ENCODE results near the gene B3GLCT.

The B3GLCT gene

DNA sequence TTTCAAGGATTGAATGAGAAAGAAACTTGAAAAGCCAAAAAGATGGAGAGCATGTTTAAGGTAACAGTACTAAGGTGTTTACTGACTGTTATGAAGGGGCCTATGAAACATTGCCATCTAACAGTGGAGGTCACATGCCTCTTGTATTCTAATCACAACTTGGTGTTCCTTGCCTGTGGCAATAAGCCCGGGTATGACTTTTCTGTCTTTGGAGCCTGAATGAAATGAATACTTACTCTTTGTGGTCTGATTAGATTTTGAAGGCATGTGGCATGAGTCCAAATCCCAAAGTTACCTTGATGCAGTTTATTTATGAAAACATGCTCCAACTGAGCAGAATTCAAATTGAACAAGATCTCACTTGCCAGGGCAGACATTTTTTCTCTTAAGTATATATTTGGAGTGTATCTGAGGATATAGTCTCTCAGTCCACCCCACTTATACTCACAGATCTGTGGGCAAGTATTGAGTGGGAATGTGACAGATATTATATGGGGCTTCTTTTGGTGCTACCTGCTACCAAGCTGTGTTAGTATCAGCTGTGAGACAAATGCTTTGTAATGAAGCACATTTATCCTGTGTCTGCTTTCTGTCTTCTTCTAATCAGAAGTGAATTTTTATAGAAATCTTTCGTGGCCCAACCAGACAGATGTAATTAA, 67.5 kb downstream of the B3GLCT start:
- in situ Hi-C loops (cut with MboI; ENCODE audit: low sequenced_read_pairs), result no loop called here

DNA sequence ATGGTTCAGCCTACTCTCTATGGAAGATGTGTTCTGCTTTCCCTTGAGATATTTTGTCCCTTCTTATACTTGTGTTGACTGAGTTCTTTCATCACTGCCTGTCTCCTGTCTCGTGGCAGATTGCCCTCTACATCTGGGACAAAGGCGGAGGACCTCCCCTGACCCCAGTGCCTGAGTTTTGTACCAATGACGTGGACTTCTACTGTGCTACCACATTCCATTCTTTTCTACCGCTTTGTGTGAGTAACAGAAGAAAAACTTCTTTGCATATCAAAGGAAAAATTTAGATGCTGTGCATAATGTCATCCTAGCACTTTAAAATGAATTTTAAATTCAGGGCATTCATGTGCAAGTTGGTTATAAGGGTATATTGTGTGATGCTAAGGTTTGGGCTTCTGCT, 74.6 kb downstream of the B3GLCT start:
- in situ Hi-C loops (cut with MboI; ENCODE audit: low sequenced_read_pairs), result no loop called here

- in situ Hi-C loops (cut with MboI; ENCODE audit: low sequenced_read_pairs), result no loop called here
These were observed 76.6 kb downstream of the B3GLCT start for GRCh38 chr13:31276421-31276820.

- in situ Hi-C loops (cut with MboI; ENCODE audit: low sequenced_read_pairs), result no loop called here
These were observed 79.1 kb downstream of the B3GLCT start for GRCh38 chr13:31278869-31279268.

GRCh38 chr13:31282741-31283455, 83.1 kb downstream of the B3GLCT start:
- in situ Hi-C loops (cut with MboI; ENCODE audit: low sequenced_read_pairs), result no loop called here

- in situ Hi-C loops (cut with MboI; ENCODE audit: low sequenced_read_pairs), result no loop called here
These were observed 87.2 kb downstream of the B3GLCT start for GRCh38 chr13:31286930-31287329.

DNA sequence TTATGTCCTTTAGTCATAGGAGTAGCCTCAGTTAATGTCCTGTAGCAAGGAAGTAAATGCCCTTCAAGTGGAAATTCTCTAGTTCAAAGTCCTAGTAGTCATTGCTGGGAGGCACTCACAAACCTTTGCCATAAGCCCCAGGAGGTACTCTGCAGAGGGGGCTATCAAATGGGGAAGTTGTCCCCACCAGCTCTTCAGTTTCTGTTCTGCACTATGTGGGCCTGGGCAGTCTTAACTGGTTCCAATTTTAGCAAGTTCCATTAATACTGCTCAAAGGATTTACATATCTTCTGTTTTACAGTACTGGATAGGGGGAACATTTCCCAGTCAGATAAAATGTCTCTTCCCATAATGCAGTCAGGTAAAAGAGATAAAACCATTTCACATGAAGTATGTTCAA, 101.3 kb downstream of the B3GLCT start:
- in situ Hi-C loops (cut with MboI; ENCODE audit: low sequenced_read_pairs), result no loop called here

GRCh38 chr13:31310356-31310755, 110.6 kb downstream of the B3GLCT start:
- in situ Hi-C loops (cut with MboI; ENCODE audit: low sequenced_read_pairs), result no loop called here

GRCh38 chr13:31310786-31311185, 111.0 kb downstream of the B3GLCT start:
- in situ Hi-C loops (cut with MboI; ENCODE audit: low sequenced_read_pairs), result no loop called here

- in situ Hi-C loops (cut with MboI; ENCODE audit: low sequenced_read_pairs), result no loop called here
These were observed 112.1 kb downstream of the B3GLCT start for GRCh38 chr13:31311921-31312320.

DNA sequence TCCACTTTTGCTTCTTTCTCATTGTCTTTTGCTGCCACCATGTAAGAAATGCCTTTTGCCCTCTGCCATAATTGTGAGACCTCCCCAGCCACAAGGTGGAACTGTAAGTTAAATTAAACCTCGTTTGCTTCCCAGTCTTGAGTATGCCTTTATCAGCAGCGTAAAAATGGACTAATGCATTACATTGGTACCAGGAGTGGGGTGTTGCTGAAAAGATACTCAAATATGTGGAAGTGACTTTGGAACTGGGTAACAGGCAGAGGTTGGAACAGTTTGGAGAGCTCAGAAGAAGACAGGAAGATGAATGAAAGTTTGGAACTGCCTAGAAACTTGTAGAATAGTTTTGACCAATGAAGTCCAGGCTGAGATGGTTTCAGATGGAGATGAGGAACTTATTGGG, 115.2 kb downstream of the B3GLCT start:
- in situ Hi-C loops (cut with MboI; ENCODE audit: low sequenced_read_pairs), result no loop called here

GRCh38 chr13:31320946-31321345, 121.2 kb downstream of the B3GLCT start:
- in situ Hi-C loops (cut with MboI; ENCODE audit: low sequenced_read_pairs), result no loop called here

DNA sequence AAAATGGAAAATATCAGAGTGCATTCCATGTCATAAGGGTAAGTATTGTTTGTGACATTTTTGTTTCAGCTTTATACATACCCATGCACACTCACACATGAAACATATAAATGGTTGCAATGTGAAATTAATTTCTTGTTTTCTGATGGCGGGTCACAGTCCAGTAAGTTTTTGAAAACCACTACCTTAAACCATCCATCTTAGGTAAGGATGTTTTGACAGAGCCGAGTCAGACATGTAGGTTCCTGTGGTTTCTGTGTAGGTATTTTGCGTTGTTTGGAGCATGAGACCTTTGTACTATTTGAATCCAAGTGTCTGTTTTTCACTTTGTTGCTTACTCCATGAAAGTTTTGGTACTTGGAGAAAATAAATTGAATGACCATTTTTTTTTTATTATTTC, 121.7 kb downstream of the B3GLCT start:
- in situ Hi-C loops (cut with MboI; ENCODE audit: low sequenced_read_pairs), result no loop called here

DNA sequence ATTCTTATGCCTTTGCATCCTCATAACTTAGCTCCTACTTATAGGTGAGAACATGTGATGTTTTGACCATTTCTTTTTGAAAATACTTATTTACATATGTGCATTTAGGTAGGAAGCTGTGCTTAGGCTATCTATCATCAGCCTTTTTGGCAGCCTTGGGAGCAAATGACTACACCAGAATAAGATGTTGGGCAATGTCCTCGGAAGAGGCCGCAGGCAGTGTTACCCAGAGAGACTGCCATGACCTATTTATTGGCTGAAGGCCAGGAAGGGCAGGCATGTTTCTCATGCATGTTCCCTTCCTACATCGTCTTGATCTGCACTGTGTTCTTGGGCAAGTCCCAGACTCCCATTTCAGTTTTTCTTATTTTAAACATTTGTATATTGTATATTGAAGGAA, 122.3 kb downstream of the B3GLCT start:
- in situ Hi-C loops (cut with MboI; ENCODE audit: low sequenced_read_pairs), result no loop called here

GRCh38 chr13:31322702-31323405, 123.1 kb downstream of the B3GLCT start:
- in situ Hi-C loops (cut with MboI; ENCODE audit: low sequenced_read_pairs), result no loop called here

- in situ Hi-C loops (cut with MboI; ENCODE audit: low sequenced_read_pairs), result no loop called here
These were observed 127.5 kb downstream of the B3GLCT start for GRCh38 chr13:31327182-31327860.

DNA sequence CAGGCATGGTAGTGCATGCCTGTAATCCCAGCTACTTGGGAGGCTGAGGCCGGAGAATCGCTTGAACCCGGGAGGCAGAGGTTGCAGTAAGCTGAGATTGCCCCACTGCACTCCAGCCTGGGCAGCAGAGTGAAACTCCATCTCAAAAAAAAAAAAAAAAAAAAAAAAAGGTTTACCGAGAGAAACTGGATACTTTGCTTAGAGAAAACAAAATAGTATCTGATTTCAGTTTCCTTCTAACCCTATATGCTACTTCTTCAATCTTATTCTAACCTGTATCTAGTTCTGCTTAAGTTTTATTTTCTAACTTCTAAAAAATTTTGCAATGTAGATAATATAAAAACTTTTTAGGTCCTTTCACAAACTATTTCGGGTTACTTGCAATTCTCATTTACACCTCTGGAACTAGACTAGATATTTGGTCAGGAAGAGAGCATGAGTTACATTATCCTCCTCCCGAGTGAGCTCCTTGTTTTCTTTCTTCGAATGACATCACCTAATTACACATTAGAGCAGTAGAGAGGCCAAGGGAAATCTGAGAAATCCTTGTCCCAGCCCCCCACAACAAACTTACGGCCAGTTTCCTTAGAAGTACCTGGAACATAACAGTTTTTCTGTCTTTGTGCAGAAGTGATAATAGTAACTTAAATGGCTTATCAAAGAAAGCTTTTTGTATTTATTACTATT, 128.9 kb downstream of the B3GLCT start:
- in situ Hi-C loops (cut with MboI; ENCODE audit: low sequenced_read_pairs), result no loop called here

DNA sequence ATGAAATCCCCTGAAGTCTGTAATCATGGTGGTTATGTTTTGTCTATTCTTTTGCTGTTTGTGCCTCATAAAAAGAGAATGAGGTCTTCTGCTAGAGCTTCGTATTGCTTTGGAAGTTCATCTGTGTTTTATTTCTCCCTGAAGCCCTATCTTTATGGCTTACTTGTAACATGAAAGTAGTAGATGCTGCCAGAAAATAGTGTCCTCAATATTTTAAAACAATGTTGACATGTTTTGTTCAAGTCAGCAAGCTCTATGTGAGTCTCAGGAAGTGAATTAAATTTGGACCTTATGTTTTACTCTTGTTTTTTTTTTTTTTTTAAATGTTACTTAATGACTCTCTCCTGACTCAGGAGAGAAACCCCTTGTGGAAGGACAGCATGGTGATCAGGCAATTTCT, 130.5 kb downstream of the B3GLCT start:
- in situ Hi-C loops (cut with MboI; ENCODE audit: low sequenced_read_pairs), result no loop called here

GRCh38 chr13:31331068-31331467, 131.3 kb downstream of the B3GLCT start:
- in situ Hi-C loops (cut with MboI; ENCODE audit: low sequenced_read_pairs), result no loop called here

DNA sequence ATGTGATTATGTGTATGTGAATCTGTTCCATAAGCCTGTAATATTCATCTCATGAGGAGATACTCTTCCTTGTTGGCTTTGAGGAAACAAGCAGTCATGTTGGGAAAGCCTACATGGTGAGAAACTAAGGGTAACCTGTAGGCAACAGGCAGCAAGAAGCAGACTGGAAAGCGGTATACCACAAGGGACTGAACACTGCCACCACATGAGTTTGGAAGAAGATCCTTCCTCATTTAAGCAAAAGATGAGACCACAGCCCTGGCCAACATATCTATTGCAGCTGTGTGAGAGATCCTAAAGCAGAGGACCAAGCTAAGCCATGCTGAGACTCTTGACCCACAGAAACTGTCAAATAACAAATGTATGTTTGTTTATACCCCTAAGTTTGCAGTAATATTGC, 134.8 kb downstream of the B3GLCT start:
- in situ Hi-C loops (cut with MboI; ENCODE audit: low sequenced_read_pairs), result no loop called here

DNA sequence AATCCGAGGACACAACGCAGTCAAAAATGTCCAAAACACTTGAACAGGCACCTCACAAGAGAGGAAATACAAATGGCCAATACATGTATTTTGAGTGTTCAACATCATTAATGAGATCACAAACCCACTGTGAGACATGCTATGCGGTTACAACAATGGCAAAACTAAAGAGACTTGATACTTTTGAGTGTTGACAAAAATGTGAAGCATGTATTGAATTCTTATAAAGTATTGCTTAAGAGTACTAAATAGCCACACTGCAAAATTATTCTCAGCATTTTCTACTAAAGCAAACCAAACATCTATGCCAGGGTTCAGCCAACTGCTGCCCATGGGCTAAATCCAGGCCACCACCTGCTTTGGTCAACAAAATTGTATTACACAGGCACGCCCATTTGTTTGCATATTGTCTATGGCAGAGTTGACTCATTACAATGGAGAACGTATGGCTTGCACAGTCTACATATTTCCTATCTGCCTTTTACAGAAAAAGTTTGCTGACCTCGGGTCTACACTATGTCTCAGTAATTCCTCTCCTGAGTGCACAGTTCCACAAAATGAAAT, 135.3 kb downstream of the B3GLCT start:
- in situ Hi-C loops (cut with MboI; ENCODE audit: low sequenced_read_pairs), result no loop called here

All from HL-60/S4 treated with retinoic acid at 250 ng/mL for 4 days and 3 days (cell line).